DMS153 treated with DMSO at 0.1 percent for 48 hours (cell line): Measurements from ENCODE around the gene DCLRE1A.

ENCODE experiments used
- DNase-seq: peaks from one replicate; lab custom pipeline; 2025; ENCODE audit not compliant: unreplicated experiment; lab: John Stamatoyannopoulos, UW

Gene DCLRE1A

DNA sequence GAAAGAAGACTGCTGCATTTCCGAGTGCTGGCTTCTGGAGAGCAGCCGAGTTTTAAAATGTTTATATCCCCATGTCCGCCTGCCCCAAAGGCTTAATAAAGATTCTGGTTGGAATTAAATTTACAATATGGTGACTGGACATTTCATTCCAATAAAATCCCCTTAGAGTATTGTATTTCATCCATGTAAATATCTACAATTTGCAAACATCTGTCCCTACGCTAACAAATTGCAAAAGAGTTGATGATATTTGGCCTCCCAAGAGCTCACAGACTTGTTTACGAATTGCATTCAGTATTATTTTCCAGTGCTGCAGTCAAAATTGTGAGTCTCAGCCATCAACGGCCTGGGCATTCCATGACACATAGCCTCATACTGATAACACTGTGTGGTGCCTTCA lies 52.3 kb downstream of the DCLRE1A start:
- no peak for DNase-seq

DNA sequence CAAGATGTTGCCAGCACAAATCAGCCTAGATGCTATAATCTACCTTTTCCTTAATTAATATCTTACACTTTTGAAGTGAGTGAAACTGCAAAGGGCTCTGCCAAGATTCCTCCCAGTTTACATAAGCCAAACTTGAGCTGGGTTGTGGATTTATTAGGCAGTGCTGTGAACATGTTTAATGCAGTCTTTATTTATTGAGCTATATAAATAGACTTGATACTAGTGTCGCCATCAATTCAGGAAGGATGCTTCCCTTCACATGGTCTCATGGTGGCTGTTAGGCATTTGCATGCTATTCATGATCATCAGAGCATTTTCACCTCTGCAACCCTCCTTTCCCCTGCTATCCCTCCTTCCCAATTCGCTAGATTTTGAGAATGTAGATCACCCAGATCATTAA lies 62.2 kb downstream of the DCLRE1A start:
- no peak for DNase-seq

DNA sequence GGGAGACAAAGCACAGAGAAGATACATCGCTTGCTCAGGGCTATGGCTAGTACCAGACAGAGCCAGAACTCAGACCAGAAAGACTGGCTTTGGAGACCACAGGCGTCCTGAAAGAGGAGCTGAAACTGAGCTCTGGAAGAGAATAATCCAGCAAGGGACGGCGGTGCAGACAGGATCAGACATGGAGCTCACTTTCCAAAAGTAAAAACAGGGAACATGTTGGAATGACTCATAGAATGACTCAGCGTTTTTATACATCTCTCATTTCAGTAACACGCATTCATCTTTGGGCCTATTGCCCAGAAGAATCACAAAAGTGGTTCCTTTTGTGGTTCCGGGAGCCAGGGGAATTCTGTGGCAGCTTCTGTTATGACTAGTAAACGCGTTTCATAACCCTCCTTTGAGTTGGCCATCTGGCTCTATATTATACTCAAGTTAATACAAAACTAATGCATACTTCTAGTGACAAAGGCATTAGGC lies 65.2 kb downstream of the DCLRE1A start:
- DNase-seq, result no peak
